Gastroesophageal sphincter (tissue), 4 donors: ENCODE results near the gene FOXL2. TPM values are rescaled to one million over a fixed set of nuclear protein-coding genes. Genes with fewer than 3 reads are reported as not detected.

Experiments used
- ATAC-seq: fragments of 150-250 bp; one replicate; pipeline ENCODE4 v1.9.1; 2016; ENCODE audit warnings: mild to moderate bottlenecking, moderate library complexity
- H3K27ac ChIP-seq, 4 donors: fragments of 200-600 bp; sonication (generic) in 3 of 4; 1 replicate in 3 of 4; 2 replicates in 1 of 4; pipeline ENCODE4 v1.5.1; 2016 to 2019
- H3K27me3 ChIP-seq: fragments of 200-600 bp; sonication (generic); one replicate; pipeline ENCODE4 v1.5.1; 2019
- H3K36me3 ChIP-seq, 2 donors: fragments of 200-600 bp; sonication (generic); one replicate each; pipeline ENCODE4 v1.5.1; 2019; ENCODE audit warnings: control low read depth in 1 of 2
- H3K4me1 ChIP-seq, 3 donors: fragments of 200-600 bp; sonication (generic); 1 replicate in 2 of 3; 2 replicates in 1 of 3; pipeline ENCODE4 v1.5.1; 2016 to 2019; ENCODE audit warnings: control low read depth in 2 of 3
- H3K4me3 ChIP-seq, 2 donors: fragments of 200-600 bp; sonication (generic); one replicate each; pipeline ENCODE4 v1.5.1; 2019; ENCODE audit warnings: mild to moderate bottlenecking in 1 of 2, moderate library complexity in 1 of 2
- H3K9me3 ChIP-seq, 3 donors: fragments of 200-600 bp; sonication (generic); one replicate each; pipeline ENCODE4 v1.5.1; 2017 to 2019; ENCODE audit warnings: control low read depth in 2 of 3
- EP300 ChIP-seq: sonication (generic); formaldehyde crosslinking; IDR thresholded peaks from one replicate; pipeline ENCODE4 v1.6.1; 2017; ENCODE audit warnings: antibody characterized with exemption, mild to moderate bottlenecking
- POLR2A ChIP-seq, 2 donors: fragments of 450-650 bp; IDR thresholded peaks; one replicate each; pipeline ENCODE4 v1.6.1; 2017; ENCODE audit warnings: antibody characterized with exemption in 2 of 2, mild to moderate bottlenecking in 2 of 2, moderate library complexity in 1 of 2
- POLR2AphosphoS5 ChIP-seq: sonication (generic); formaldehyde crosslinking; IDR thresholded peaks from one replicate; pipeline ENCODE4 v1.6.1; 2017; ENCODE audit warnings: antibody characterized with exemption
- WGBS, 2 donors: methylation state at CpG; one replicate each; pipeline ENCODE4 v1.1.5; 2018; ENCODE audit warnings: low coverage in 1 of 2; 5-methylcytosine and 5-hydroxymethylcytosine counted together
- total RNA-seq, 4 donors: library from RNA; depleted of rRNA; stranded (reverse); fragments of >200 nt; gene quantifications; one replicate each; pipeline ENCODE4 v1.1.0, GENCODE V29; 2016
- TF ChIP-seq, protein P1 (sequence below), 4 experiments: fragments of 200-600 bp in 2 of 4; fragments of 450-650 bp in 2 of 4; sonication (generic) in 1 of 4; IDR thresholded peaks; one replicate each; pipeline ENCODE4 v1.5.1; 2017 to 2019; ENCODE audit warnings: antibody characterized with exemption in 4 of 4, mild to moderate bottlenecking in 2 of 4, moderate library complexity in 2 of 4

Gene FOXL2
- total RNA-seq, 4 donors from 2014 or later: not detected

DNA sequence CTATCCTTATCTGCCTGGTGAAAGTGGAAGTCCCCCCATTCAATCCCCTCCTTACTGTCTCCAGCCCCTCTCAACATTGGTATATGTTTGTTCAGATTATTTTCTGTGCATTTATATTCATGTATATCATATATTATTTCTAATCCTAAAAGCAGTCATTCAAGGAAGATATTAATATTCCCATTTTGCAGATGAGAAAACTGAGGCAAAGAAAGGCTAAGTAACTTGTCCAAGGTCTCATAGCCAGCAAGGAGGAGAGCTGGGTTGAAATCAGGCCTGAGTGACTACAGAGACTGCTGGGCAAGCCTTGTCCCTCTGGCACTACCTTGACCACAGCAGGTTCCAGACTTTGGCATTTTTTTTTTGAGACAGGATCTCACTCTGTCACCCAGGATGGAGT is 29.1 kb upstream of the FOXL2 start:
- H3K36me3 ChIP-seq: no peaks in the 10 kb centered on the region
- peaks cover 0 to 7% (median 0%) of the 10 kb centered on the region in 3 donors for H3K4me1 ChIP-seq
- H3K27me3 ChIP-seq: peaks cover 9% of the 10 kb centered on the region
- ATAC-seq: no peak
- no peaks in the 10 kb centered on the region for H3K9me3 ChIP-seq
- TF ChIP-seq POLR2AphosphoS5 (no peak), POLR2A (IDR thresholded peaks at IDR 0.05) (no peak), EP300 (no peak)
- TF ChIP-seq, protein P1, sequence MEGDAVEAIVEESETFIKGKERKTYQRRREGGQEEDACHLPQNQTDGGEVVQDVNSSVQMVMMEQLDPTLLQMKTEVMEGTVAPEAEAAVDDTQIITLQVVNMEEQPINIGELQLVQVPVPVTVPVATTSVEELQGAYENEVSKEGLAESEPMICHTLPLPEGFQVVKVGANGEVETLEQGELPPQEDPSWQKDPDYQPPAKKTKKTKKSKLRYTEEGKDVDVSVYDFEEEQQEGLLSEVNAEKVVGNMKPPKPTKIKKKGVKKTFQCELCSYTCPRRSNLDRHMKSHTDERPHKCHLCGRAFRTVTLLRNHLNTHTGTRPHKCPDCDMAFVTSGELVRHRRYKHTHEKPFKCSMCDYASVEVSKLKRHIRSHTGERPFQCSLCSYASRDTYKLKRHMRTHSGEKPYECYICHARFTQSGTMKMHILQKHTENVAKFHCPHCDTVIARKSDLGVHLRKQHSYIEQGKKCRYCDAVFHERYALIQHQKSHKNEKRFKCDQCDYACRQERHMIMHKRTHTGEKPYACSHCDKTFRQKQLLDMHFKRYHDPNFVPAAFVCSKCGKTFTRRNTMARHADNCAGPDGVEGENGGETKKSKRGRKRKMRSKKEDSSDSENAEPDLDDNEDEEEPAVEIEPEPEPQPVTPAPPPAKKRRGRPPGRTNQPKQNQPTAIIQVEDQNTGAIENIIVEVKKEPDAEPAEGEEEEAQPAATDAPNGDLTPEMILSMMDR (IDR thresholded peaks at IDR 0.05): no peak
- no peak overlapping the region for H3K27ac ChIP-seq
- H3K4me3 ChIP-seq: no peak overlapping the region

DNA sequence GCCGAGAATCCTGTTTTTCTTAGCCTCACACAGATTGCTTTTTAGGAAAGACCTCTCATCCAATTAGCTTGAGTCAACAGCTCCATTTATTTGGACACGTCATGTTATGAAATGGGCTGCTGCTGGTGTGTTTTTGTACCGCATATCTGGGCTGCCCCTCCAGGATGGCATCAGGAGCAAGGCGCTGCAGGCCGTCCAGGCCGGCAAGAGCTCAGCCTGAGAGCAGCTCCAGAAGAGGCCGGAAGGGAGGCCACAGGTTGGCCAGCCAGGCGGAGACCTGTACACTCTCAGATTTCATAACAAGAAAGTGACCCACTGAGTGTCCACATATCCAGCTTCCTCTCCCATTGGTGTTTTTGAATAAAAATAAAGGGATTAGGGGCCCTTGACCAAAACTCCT is 28.4 kb upstream of the FOXL2 start:
- Histone ChIP-seq H3K27ac (no peak overlapping the region), H3K4me1 (peaks cover 0 to 7% (median 0%) of the 10 kb centered on the region in 3 donors), H3K36me3 (no peaks in the 10 kb centered on the region), H3K9me3 (no peaks in the 10 kb centered on the region), H3K4me3 (no peak overlapping the region), H3K27me3 (peaks cover 16% of the 10 kb centered on the region)
- ATAC-seq: no peak
- TF ChIP-seq POLR2A (IDR thresholded peaks at IDR 0.05): no peak
- WGBS, 2 donors: 93 to 100% methylated on average over 1 to 3 of the region's 8 CpGs

DNA sequence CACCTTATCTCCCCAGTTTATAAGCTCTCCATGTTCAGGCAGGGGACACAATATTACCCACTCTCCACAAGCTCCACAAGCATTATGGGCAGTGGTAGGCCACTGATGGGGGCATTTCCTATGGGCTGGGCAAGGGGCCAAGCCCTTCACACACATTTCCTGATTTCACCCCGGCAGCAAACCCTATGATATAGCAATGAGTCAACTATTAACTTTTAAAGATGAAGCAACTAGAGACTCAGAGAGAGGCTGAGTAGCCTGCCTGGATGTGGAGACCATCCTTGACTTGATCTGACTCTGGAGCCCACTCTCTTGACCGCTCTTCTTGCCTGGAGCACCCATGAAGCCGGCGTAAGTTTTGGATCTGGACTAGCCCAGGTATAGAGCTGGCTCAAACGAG is 27.5 kb upstream of the FOXL2 start:
- TF ChIP-seq EP300 (no peak), POLR2A (IDR thresholded peaks at IDR 0.05) (no peak), POLR2AphosphoS5 (no peak)
- TF ChIP-seq, protein P1 (IDR thresholded peaks at IDR 0.05): no peak
- Histone ChIP-seq H3K27ac (no peak overlapping the region), H3K4me1 (peaks cover 0 to 1% (median 0%) of the 10 kb centered on the region in 3 donors), H3K36me3 (no peaks in the 10 kb centered on the region), H3K9me3 (no peaks in the 10 kb centered on the region), H3K27me3 (peaks cover 23% of the 10 kb centered on the region), H3K4me3 (no peak overlapping the region)
- ATAC-seq: no peak
- WGBS, 2 donors: 83 to 86% methylated on average over 5 of the region's 5 CpGs

DNA sequence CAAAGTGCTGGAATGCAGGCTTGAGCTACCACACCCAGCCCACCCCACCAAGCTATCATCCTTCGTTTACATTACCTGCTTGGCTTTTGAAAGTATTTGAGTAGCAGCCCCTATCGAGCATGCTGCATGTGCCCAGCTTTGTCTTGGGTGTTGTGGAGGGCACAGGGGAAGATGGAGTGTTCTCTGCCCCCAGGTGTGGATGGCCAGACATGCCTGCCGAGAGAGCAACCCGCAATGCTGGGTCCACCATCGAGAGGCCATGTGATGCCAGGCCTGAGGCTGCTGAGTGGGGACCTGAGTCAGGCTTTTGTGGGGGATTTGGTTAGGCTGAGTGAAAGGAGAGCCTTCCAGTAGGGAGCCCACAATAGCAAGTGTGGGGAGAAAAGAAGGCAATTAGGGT is 26.0 kb upstream of the FOXL2 start:
- H3K9me3 ChIP-seq: no peaks in the 10 kb centered on the region
- H3K4me1 ChIP-seq: no peaks in the 10 kb centered on the region
- ATAC-seq: no peak
- TF ChIP-seq, protein P1 (IDR thresholded peaks at IDR 0.05): no peak
- TF ChIP-seq EP300 (no peak), POLR2AphosphoS5 (no peak), POLR2A (IDR thresholded peaks at IDR 0.05) (no peak)
- peaks cover 27% of the 10 kb centered on the region for H3K27me3 ChIP-seq
- no peak overlapping the region for H3K27ac ChIP-seq
- H3K4me3 ChIP-seq: no peak overlapping the region
- 75% methylated on average over 1 of the region's 5 CpGs; no CpG with 5 or more reads in 1 of the 2 donors for WGBS, 2 donors
- no peaks in the 10 kb centered on the region for H3K36me3 ChIP-seq

DNA sequence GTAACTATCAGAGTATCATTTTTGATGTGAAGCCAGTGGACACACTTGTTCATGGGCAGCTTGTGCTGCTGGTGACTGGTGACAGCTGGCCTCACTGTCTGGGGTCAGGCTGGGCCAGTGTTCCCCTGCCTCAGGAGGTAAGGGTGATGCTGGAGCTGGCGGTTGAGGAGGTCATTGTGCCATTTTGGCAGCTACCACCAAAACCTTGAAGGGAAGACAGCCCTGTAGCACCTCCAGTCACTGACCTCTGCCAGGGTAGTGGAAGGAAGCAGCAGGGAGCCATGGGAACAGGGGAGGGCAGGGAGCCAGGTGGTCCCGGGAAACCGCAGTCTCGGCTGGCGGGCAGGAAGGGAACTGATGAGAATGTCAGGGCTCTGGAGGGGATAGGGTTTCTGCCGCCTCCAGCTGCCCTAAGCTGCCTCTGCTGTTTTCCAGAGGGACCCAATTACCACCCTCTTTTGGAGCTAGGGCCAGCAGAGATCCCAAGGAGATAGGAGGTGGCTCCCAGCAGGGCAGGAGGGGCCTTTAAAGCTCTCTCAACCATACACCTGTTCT is 24.9 kb upstream of the FOXL2 start:
- no peak for TF ChIP-seq POLR2AphosphoS5
- no peak for TF ChIP-seq EP300
- TF ChIP-seq, protein P1 (IDR thresholded peaks at IDR 0.05): no peak
- TF ChIP-seq POLR2A (IDR thresholded peaks at IDR 0.05): no peak
- no peak overlapping the region for H3K27ac ChIP-seq
- H3K27me3 ChIP-seq: peaks cover 27% of the 10 kb centered on the region
- H3K4me1 ChIP-seq: no peaks in the 10 kb centered on the region
- no peak for ATAC-seq
- WGBS, 2 donors: 0 to 47% methylated on average over 1 to 4 of the region's 6 CpGs
- no peaks in the 10 kb centered on the region for H3K36me3 ChIP-seq
- H3K4me3 ChIP-seq: no peak overlapping the region
- H3K9me3 ChIP-seq: no peaks in the 10 kb centered on the region
